Measurements from ENCODE around the gene SKAP1. TPM values are rescaled to one million over a fixed set of nuclear protein-coding genes. Genes with fewer than 3 reads are reported as not detected.

SKAP1 gene
- total and polyA plus RNA-seq, 5 donors from 2014 or later = 196 to 554 (median 373) TPM

DNA sequence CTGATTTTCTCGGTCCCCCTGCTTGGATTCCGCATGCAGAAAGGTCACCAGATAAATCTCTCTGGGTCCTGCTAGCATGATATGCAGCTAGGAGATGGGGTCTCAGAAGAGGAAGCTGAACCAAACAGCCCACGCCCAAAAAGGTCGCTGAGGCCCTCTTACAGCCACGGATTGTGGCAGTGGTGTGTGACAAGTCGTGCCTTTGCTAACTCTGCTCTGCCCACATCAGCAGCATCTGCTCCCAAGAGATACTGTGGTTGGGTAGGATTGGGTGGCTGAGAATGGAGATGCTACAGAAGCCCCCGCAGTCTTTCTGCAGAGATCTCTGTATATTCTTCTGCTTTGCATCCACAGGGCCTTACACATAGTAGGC is 15.2 kb upstream of the SKAP1 start:
- no peak overlapping the region for H3K4me3 ChIP-seq (ENCODE audit: low read depth, low read length)
- no peaks in the 10 kb centered on the region for H3K27me3 ChIP-seq (ENCODE audit: control insufficient read depth, insufficient read depth, low read length)
- Mint-ChIP-seq H3K9me3 (peaks cover 0 to 5% (median 0%) of the 10 kb centered on the region in 7 donors), H3K4me3 (peak overlapping the region in 3 of 4 donors; percentile 21 to 79 (median 27)), H3K27ac (peak overlapping the region in 1 of 3 donors; percentile 47), H3K27me3 (no peaks in the 10 kb centered on the region), H3K4me1 (peaks cover 24 to 81% (median 64%) of the 10 kb centered on the region in 4 donors), H3K36me3 (no peaks in the 10 kb centered on the region)
- H3K36me3 ChIP-seq (ENCODE audit: control insufficient read depth, insufficient read depth, low read length) = no peaks in the 10 kb centered on the region
- no peaks in the 10 kb centered on the region for H3K9me3 ChIP-seq (ENCODE audit: control insufficient read depth in 2 of 2, low read length in 2 of 2)
- no peak overlapping the region for H3K27ac ChIP-seq (ENCODE audit: insufficient read depth, low read length, poor library complexity, severe bottlenecking)
- ATAC-seq (ENCODE audit: low read depth in 2 of 2) (no peak), DNase-seq (no peak)
- H3K4me1 ChIP-seq (ENCODE audit: control insufficient read depth, insufficient read depth, low read length, poor library complexity, severe bottlenecking) = peaks cover 61% of the 10 kb centered on the region

- Mint-ChIP-seq H3K27ac (peak overlapping the region; percentile 47 to 93 (median 91)), H3K4me3 (peak overlapping the region in 3 of 4 donors; percentile 63 to 90 (median 86)), H3K27me3 (no peaks in the 10 kb centered on the region), H3K4me1 (peaks cover 29 to 81% (median 64%) of the 10 kb centered on the region in 4 donors), H3K36me3 (no peaks in the 10 kb centered on the region), H3K9me3 (peaks cover 0 to 5% (median 0%) of the 10 kb centered on the region in 7 donors)
- Histone ChIP-seq H3K27me3 (ENCODE audit: control insufficient read depth, insufficient read depth, low read length) (no peaks in the 10 kb centered on the region), H3K4me3 (ENCODE audit: low read depth, low read length) (peak overlapping the region; percentile 47), H3K9me3 (ENCODE audit: control insufficient read depth in 2 of 2, low read length in 2 of 2) (no peaks in the 10 kb centered on the region), H3K4me1 (ENCODE audit: control insufficient read depth, insufficient read depth, low read length, poor library complexity, severe bottlenecking) (peaks cover 67% of the 10 kb centered on the region), H3K27ac (ENCODE audit: insufficient read depth, low read length, poor library complexity, severe bottlenecking) (no peak overlapping the region), H3K36me3 (ENCODE audit: control insufficient read depth, insufficient read depth, low read length) (no peaks in the 10 kb centered on the region)
- no peak for ATAC-seq (ENCODE audit: low read depth in 2 of 2)
- peak in 2 of 3 donors; percentile 21 to 55 for DNase-seq
These were observed 14.7 kb upstream of the SKAP1 start for GRCh38 chr17:48444516-48445247.

DNA sequence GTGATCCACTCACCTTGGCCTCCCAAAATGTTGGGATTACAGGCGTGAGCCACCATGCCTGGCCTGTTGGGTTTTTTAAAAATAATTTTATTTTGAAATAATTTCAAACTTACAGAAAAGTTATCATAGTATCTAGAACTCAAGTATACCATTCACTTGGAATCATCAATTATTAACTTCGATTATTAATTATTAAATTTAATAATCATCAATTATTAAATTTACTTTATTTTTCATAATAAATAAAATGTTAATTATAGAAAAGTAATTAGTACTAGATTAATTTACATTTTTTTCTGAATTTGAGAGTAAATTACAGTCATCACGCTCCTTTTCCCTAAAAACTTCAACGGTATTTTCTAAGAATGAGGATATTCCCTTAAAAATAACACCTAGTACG is 13.7 kb upstream of the SKAP1 start:
- ATAC-seq (ENCODE audit: low read depth in 2 of 2) (no peak), DNase-seq (no peak)
- peaks cover 36 to 87% (median 69%) of the 10 kb centered on the region in 4 donors for H3K4me1 Mint-ChIP-seq
- peaks cover 77% of the 10 kb centered on the region for H3K4me1 ChIP-seq (ENCODE audit: control insufficient read depth, insufficient read depth, low read length, poor library complexity, severe bottlenecking)
- H3K4me3 ChIP-seq (ENCODE audit: low read depth, low read length) = no peak overlapping the region
- H3K4me3 Mint-ChIP-seq = peak overlapping the region in 1 of 4 donors; percentile 62
- H3K36me3 Mint-ChIP-seq = no peaks in the 10 kb centered on the region
- no peaks in the 10 kb centered on the region for H3K36me3 ChIP-seq (ENCODE audit: control insufficient read depth, insufficient read depth, low read length)
- H3K27me3 Mint-ChIP-seq = no peaks in the 10 kb centered on the region
- H3K9me3 Mint-ChIP-seq = peaks cover 0 to 5% (median 0%) of the 10 kb centered on the region in 7 donors
- no peak overlapping the region for H3K27ac ChIP-seq (ENCODE audit: insufficient read depth, low read length, poor library complexity, severe bottlenecking)
- no peaks in the 10 kb centered on the region for H3K9me3 ChIP-seq (ENCODE audit: control insufficient read depth in 2 of 2, low read length in 2 of 2)
- no peaks in the 10 kb centered on the region for H3K27me3 ChIP-seq (ENCODE audit: control insufficient read depth, insufficient read depth, low read length)
- peak overlapping the region in 1 of 3 donors; percentile 93 for H3K27ac Mint-ChIP-seq

DNA sequence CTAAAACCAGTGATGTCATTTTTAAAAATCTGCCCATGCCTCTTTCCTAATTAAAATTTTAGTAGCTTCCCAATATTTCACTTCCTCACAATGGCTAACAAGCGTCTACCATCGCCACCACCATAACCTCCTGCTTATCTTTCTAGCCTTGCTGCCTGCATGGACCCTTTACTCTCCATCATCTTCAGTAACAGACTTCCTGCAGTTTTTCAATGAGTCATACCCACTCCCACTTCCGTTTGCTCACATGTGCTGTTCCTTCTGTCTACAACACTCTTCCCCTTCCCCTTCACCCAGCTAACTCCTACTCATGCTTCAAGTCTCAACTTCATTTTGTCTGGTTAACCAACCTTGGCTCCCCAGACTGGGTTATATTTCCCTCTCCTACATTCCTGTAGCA is 12.8 kb upstream of the SKAP1 start:
- H3K27me3 Mint-ChIP-seq = no peaks in the 10 kb centered on the region
- H3K27ac Mint-ChIP-seq = peak overlapping the region; percentile 95 to 99 (median 96)
- peaks cover 44 to 91% (median 78%) of the 10 kb centered on the region in 4 donors for H3K4me1 Mint-ChIP-seq
- Histone ChIP-seq H3K4me1 (ENCODE audit: control insufficient read depth, insufficient read depth, low read length, poor library complexity, severe bottlenecking) (peaks cover 86% of the 10 kb centered on the region), H3K9me3 (ENCODE audit: control insufficient read depth in 2 of 2, low read length in 2 of 2) (no peaks in the 10 kb centered on the region), H3K27ac (ENCODE audit: insufficient read depth, low read length, poor library complexity, severe bottlenecking) (peak overlapping the region; percentile 89), H3K4me3 (ENCODE audit: low read depth, low read length) (peak overlapping the region; percentile 52), H3K27me3 (ENCODE audit: control insufficient read depth, insufficient read depth, low read length) (no peaks in the 10 kb centered on the region), H3K36me3 (ENCODE audit: control insufficient read depth, insufficient read depth, low read length) (no peaks in the 10 kb centered on the region)
- H3K4me3 Mint-ChIP-seq = peak overlapping the region in 3 of 4 donors; percentile 73 to 87 (median 77)
- ATAC-seq (ENCODE audit: low read depth in 2 of 2) = no peak
- peaks cover 0 to 5% (median 0%) of the 10 kb centered on the region in 7 donors for H3K9me3 Mint-ChIP-seq
- DNase-seq = peak in 1 of 3 donors; percentile 46
- H3K36me3 Mint-ChIP-seq = no peaks in the 10 kb centered on the region

- no peak for DNase-seq
- H3K4me1 ChIP-seq (ENCODE audit: control insufficient read depth, insufficient read depth, low read length, poor library complexity, severe bottlenecking) = peaks cover 95% of the 10 kb centered on the region
These were observed 11.8 kb upstream of the SKAP1 start for GRCh38 chr17:48441862-48442261.

GRCh38 chr17:48441231-48441711 is 11.3 kb upstream of the SKAP1 start:
- ATAC-seq (ENCODE audit: low read depth in 2 of 2) = peak; percentile 81 to 84
- Mint-ChIP-seq H3K4me3 (peak overlapping the region; percentile 73 to 90 (median 82)), H3K27me3 (no peaks in the 10 kb centered on the region), H3K9me3 (peaks cover 0 to 5% (median 0%) of the 10 kb centered on the region in 7 donors), H3K4me1 (peaks cover 53 to 97% (median 85%) of the 10 kb centered on the region in 4 donors), H3K36me3 (peaks cover 5% of the 10 kb centered on the region), H3K27ac (peak overlapping the region; percentile 95 to 99 (median 96))
- H3K4me3 ChIP-seq (ENCODE audit: low read depth, low read length) = peak overlapping the region; percentile 68
- peaks cover 95% of the 10 kb centered on the region for H3K4me1 ChIP-seq (ENCODE audit: control insufficient read depth, insufficient read depth, low read length, poor library complexity, severe bottlenecking)
- DNase-seq = peak; percentile 48 to 95 (median 90)
- no peaks in the 10 kb centered on the region for H3K36me3 ChIP-seq (ENCODE audit: control insufficient read depth, insufficient read depth, low read length)
- H3K27ac ChIP-seq (ENCODE audit: insufficient read depth, low read length, poor library complexity, severe bottlenecking) = peak overlapping the region; percentile 89
- no peaks in the 10 kb centered on the region for H3K27me3 ChIP-seq (ENCODE audit: control insufficient read depth, insufficient read depth, low read length)
- H3K9me3 ChIP-seq (ENCODE audit: control insufficient read depth in 2 of 2, low read length in 2 of 2) = no peaks in the 10 kb centered on the region

More at GRCh38 chr17:48441862-48442261, 11.8 kb upstream of the SKAP1 start:
- Histone ChIP-seq H3K27me3 (ENCODE audit: control insufficient read depth, insufficient read depth, low read length) (no peaks in the 10 kb centered on the region), H3K27ac (ENCODE audit: insufficient read depth, low read length, poor library complexity, severe bottlenecking) (peak overlapping the region; percentile 89), H3K4me3 (ENCODE audit: low read depth, low read length) (peak overlapping the region; percentile 52), H3K36me3 (ENCODE audit: control insufficient read depth, insufficient read depth, low read length) (no peaks in the 10 kb centered on the region), H3K9me3 (ENCODE audit: control insufficient read depth in 2 of 2, low read length in 2 of 2) (no peaks in the 10 kb centered on the region)
- Mint-ChIP-seq H3K9me3 (peaks cover 0 to 5% (median 0%) of the 10 kb centered on the region in 7 donors), H3K27me3 (no peaks in the 10 kb centered on the region), H3K27ac (peak overlapping the region; percentile 95 to 99 (median 96)), H3K4me3 (peak overlapping the region; percentile 73 to 90 (median 82)), H3K36me3 (no peaks in the 10 kb centered on the region), H3K4me1 (peaks cover 47 to 97% (median 85%) of the 10 kb centered on the region in 4 donors)
- no peak for ATAC-seq (ENCODE audit: low read depth in 2 of 2)

- Histone ChIP-seq H3K27ac (ENCODE audit: insufficient read depth, low read length, poor library complexity, severe bottlenecking) (peak overlapping the region; percentile 89), H3K27me3 (ENCODE audit: control insufficient read depth, insufficient read depth, low read length) (no peaks in the 10 kb centered on the region), H3K4me3 (ENCODE audit: low read depth, low read length) (peak overlapping the region; percentile 68), H3K4me1 (ENCODE audit: control insufficient read depth, insufficient read depth, low read length, poor library complexity, severe bottlenecking) (peaks cover 90% of the 10 kb centered on the region), H3K9me3 (ENCODE audit: control insufficient read depth in 2 of 2, low read length in 2 of 2) (no peaks in the 10 kb centered on the region), H3K36me3 (ENCODE audit: control insufficient read depth, insufficient read depth, low read length) (no peaks in the 10 kb centered on the region)
- peaks cover 0 to 5% (median 0%) of the 10 kb centered on the region in 7 donors for H3K9me3 Mint-ChIP-seq
- H3K27me3 Mint-ChIP-seq = no peaks in the 10 kb centered on the region
- DNase-seq (peak in 1 of 3 donors; percentile 49), ATAC-seq (ENCODE audit: low read depth in 2 of 2) (no peak)
- peaks cover 55 to 97% (median 82%) of the 10 kb centered on the region in 4 donors for H3K4me1 Mint-ChIP-seq
- peak overlapping the region; percentile 95 to 99 (median 96) for H3K27ac Mint-ChIP-seq
- H3K36me3 Mint-ChIP-seq = peaks cover 5% of the 10 kb centered on the region
- peak overlapping the region; percentile 73 to 90 (median 82) for H3K4me3 Mint-ChIP-seq
These were observed 10.7 kb upstream of the SKAP1 start for GRCh38 chr17:48440669-48441068.

Data from CD4-positive, CD25-positive, alpha-beta regulatory T cell (primary cell).